ENCODE results near the gene LACRT. TPM values are rescaled to one million over a fixed set of nuclear protein-coding genes. Genes with fewer than 3 reads are reported as not detected.

LACRT gene
- total and polyA plus RNA-seq, 2 of the 8 experiments (the other 6 are each of a cell fraction or from before 2014, with no cell fraction given) = not detected

DNA sequence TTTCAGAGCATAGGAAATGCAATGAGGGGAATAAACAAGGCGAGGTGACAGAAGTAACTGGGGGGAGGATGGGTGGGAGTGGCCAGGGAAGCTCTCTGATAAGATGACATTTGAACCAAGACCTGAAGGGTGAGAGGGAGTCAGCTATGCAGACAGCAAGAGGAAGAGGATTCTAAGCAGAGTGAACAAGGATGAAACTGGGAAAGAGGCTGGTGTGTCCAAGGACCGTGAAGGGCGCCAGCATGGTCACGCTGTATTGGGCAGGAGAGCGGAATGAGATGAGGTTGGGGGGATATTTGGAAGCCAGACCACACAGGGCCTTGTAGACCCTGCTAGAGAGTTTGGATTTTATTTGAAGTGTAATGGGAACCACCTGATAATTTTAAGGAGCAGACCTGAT lies 35.7 kb downstream of the LACRT start (continued):
- TF ChIP-seq, protein P1, sequence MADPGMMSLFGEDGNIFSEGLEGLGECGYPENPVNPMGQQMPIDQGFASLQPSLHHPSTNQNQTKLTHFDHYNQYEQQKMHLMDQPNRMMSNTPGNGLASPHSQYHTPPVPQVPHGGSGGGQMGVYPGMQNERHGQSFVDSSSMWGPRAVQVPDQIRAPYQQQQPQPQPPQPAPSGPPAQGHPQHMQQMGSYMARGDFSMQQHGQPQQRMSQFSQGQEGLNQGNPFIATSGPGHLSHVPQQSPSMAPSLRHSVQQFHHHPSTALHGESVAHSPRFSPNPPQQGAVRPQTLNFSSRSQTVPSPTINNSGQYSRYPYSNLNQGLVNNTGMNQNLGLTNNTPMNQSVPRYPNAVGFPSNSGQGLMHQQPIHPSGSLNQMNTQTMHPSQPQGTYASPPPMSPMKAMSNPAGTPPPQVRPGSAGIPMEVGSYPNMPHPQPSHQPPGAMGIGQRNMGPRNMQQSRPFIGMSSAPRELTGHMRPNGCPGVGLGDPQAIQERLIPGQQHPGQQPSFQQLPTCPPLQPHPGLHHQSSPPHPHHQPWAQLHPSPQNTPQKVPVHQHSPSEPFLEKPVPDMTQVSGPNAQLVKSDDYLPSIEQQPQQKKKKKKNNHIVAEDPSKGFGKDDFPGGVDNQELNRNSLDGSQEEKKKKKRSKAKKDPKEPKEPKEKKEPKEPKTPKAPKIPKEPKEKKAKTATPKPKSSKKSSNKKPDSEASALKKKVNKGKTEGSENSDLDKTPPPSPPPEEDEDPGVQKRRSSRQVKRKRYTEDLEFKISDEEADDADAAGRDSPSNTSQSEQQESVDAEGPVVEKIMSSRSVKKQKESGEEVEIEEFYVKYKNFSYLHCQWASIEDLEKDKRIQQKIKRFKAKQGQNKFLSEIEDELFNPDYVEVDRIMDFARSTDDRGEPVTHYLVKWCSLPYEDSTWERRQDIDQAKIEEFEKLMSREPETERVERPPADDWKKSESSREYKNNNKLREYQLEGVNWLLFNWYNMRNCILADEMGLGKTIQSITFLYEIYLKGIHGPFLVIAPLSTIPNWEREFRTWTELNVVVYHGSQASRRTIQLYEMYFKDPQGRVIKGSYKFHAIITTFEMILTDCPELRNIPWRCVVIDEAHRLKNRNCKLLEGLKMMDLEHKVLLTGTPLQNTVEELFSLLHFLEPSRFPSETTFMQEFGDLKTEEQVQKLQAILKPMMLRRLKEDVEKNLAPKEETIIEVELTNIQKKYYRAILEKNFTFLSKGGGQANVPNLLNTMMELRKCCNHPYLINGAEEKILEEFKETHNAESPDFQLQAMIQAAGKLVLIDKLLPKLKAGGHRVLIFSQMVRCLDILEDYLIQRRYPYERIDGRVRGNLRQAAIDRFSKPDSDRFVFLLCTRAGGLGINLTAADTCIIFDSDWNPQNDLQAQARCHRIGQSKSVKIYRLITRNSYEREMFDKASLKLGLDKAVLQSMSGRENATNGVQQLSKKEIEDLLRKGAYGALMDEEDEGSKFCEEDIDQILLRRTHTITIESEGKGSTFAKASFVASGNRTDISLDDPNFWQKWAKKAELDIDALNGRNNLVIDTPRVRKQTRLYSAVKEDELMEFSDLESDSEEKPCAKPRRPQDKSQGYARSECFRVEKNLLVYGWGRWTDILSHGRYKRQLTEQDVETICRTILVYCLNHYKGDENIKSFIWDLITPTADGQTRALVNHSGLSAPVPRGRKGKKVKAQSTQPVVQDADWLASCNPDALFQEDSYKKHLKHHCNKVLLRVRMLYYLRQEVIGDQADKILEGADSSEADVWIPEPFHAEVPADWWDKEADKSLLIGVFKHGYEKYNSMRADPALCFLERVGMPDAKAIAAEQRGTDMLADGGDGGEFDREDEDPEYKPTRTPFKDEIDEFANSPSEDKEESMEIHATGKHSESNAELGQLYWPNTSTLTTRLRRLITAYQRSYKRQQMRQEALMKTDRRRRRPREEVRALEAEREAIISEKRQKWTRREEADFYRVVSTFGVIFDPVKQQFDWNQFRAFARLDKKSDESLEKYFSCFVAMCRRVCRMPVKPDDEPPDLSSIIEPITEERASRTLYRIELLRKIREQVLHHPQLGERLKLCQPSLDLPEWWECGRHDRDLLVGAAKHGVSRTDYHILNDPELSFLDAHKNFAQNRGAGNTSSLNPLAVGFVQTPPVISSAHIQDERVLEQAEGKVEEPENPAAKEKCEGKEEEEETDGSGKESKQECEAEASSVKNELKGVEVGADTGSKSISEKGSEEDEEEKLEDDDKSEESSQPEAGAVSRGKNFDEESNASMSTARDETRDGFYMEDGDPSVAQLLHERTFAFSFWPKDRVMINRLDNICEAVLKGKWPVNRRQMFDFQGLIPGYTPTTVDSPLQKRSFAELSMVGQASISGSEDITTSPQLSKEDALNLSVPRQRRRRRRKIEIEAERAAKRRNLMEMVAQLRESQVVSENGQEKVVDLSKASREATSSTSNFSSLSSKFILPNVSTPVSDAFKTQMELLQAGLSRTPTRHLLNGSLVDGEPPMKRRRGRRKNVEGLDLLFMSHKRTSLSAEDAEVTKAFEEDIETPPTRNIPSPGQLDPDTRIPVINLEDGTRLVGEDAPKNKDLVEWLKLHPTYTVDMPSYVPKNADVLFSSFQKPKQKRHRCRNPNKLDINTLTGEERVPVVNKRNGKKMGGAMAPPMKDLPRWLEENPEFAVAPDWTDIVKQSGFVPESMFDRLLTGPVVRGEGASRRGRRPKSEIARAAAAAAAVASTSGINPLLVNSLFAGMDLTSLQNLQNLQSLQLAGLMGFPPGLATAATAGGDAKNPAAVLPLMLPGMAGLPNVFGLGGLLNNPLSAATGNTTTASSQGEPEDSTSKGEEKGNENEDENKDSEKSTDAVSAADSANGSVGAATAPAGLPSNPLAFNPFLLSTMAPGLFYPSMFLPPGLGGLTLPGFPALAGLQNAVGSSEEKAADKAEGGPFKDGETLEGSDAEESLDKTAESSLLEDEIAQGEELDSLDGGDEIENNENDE (IDR thresholded peaks at IDR 0.05; ENCODE audit: insufficient replicate concordance, low read length) = no peak
- no peak for TF ChIP-seq POLR2AphosphoS5 (IDR thresholded peaks at IDR 0.05; ENCODE audit: low read depth, low read length)
- no peak for TF ChIP-seq POLR2A (IDR thresholded peaks at IDR 0.05; ENCODE audit: control extremely low read depth in 1 of 2, low read depth in 2 of 2, low read length in 2 of 2)
- no peak for TF ChIP-seq SP2 (IDR thresholded peaks at IDR 0.05; ENCODE audit: low read length)
- TF ChIP-seq TBP (IDR thresholded peaks at IDR 0.05; ENCODE audit: low read depth, low read length) = no peak
- no peak for TF ChIP-seq BCL11A (IDR thresholded peaks at IDR 0.05; ENCODE audit: low read depth in 2 of 2, low read length in 2 of 2)
- no peak for TF ChIP-seq PHF8 (conservative IDR thresholded peaks at IDR 0.05; ENCODE audit: low read depth, low read length)
- TF ChIP-seq TCF12 (IDR thresholded peaks at IDR 0.05; ENCODE audit: low read depth, low read length) = no peak
- no peak for TF ChIP-seq KDM5A (IDR thresholded peaks at IDR 0.05; ENCODE audit: low read length)
- TF ChIP-seq SRF (IDR thresholded peaks at IDR 0.05; ENCODE audit: low read depth, low read length) = no peak

All from H1 (cell line).